ENCODE data around the gene RBAK.
A peak's percentile ranks its signal among the peaks of the same experiment; 100 is the strongest.

RBAK gene

DNA sequence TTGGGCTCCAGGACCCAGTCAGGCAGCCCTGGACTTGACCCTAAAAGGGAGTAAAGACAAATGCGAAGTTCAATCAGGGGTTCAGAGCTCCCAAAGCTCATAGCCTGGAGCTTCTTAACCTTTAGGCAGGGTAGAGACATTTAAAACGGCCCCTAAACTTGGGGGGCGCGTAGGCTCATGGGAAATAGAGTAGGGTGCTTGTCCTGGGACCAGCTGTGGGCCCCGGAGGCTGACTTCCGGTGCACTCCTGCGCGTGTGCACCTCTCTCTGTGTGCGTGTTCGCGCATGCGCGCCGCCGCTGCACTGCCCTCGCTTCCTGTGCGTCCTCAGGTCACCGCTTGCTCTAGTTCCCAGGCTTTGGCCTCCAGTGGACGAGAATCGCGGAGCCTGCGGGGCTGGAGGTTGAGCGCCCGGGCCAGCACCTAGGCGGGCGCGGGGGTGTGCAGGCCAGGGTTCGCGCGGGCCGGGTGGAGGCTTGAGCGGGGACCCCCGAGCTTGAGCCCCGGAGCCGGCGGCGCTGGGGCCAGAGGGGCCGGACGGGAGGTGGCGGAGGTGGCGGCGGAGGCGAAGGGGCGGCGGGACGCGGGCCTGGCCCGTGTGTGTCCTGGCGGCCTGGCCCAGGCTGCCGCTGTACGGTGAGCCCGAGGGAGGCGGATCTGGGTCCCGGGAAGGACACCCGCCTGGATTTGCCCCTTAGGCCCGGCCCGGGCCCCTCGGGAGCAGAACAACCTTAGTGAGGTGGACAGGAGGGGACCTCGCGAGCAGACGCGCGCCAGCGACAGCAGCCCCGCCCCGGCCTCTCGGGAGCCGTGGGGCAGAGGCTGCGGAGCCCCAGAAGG, at the start of gene RBAK:
RBAK (plus strand) TSS at position 303 of the 839 bp plus-strand sequence. CDS start 2,217 bp downstream, outside the sequence.
- TF ChIP-seq, protein P1, sequence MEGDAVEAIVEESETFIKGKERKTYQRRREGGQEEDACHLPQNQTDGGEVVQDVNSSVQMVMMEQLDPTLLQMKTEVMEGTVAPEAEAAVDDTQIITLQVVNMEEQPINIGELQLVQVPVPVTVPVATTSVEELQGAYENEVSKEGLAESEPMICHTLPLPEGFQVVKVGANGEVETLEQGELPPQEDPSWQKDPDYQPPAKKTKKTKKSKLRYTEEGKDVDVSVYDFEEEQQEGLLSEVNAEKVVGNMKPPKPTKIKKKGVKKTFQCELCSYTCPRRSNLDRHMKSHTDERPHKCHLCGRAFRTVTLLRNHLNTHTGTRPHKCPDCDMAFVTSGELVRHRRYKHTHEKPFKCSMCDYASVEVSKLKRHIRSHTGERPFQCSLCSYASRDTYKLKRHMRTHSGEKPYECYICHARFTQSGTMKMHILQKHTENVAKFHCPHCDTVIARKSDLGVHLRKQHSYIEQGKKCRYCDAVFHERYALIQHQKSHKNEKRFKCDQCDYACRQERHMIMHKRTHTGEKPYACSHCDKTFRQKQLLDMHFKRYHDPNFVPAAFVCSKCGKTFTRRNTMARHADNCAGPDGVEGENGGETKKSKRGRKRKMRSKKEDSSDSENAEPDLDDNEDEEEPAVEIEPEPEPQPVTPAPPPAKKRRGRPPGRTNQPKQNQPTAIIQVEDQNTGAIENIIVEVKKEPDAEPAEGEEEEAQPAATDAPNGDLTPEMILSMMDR (IDR thresholded peaks at IDR 0.05; ENCODE audit: low read depth, low read length): no peak
- peak; percentile 96 to 98 for DNase-seq (ENCODE audit: low read depth in 2 of 2)
- H3K4me3 ChIP-seq (replicated peaks in 1 of 2; ENCODE audit: low read depth in 2 of 2, low read length in 2 of 2): peak within 1 kb of the TSS; percentile 75 to 76

DNA sequence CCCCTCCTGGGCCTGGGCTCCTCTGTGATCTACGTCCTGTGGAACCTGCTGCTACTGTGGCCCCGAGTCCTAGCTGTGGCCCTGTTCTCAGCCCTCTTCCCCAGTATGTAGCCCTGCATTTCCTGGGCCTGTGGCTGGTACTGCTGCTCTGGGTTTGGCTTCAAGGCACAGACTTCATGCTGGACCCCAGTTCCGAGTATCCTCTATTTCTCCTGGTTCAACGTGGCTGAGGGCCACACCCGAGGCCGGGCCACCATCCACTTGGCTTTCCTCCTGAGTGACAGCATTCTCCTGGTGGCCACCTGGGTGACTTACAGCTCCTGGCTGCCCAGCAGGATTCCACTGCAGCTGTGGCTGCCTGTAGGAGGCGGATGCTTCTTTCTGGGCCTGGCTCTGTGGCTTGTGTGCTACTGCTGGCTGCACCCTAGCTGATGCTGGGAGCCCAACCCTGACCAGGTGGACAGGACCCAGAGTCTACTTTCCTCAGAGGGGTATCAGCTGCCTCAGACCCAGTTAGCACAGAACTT, 48.9 kb upstream of the RBAK start:
- TF ChIP-seq, protein P1 (IDR thresholded peaks at IDR 0.05; ENCODE audit: low read depth, low read length): no peak
- no peak for DNase-seq (ENCODE audit: low read depth in 2 of 2)
- no peak overlapping the region for H3K4me3 ChIP-seq (replicated peaks in 1 of 2; ENCODE audit: low read depth in 2 of 2, low read length in 2 of 2)

DNA sequence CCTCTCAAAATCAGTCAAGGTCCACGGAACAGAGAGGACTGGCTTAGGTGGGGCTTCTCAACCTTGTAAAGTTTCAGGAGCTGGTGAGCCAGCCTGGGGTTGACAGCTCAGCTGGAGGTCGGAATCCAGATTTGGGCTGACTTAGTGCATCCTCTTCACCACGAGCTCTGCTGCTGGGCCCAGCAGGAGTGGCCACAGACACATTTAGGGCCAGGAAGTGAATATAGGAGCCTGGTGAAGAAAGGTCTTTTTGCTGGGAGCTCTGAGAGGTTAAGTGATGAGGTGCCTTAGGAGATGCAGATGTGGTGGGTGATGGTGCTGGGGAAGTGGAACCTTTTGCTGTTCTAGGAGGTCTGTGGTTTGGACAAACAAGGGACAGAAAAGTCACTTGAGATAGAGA, 47.4 kb upstream of the RBAK start:
- TF ChIP-seq, protein P1 (IDR thresholded peaks at IDR 0.05; ENCODE audit: low read depth, low read length): no peak
- no peak for DNase-seq (ENCODE audit: low read depth in 2 of 2)
- no peak overlapping the region for H3K4me3 ChIP-seq (replicated peaks in 1 of 2; ENCODE audit: low read depth in 2 of 2, low read length in 2 of 2)

DNA sequence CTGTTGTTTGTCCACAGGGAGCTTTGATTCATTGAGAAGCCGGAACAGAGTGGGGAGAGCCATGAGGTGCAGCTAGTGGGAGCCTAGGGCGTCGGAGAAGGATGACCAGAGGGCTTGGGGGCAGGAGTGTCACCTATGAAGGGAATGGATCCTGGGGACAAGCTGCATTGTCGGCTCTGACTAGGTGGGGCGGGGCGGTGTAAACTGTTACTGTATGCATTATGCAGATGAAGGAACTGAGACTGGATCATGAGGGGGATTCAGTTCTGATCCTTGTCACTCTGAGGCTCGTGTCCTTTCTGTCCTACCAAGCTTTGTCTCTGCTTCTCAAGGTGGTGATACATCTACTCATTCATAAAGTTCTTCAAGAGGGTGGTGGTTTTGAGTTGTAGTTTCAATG, 46.8 kb upstream of the RBAK start:
- TF ChIP-seq, protein P1 (IDR thresholded peaks at IDR 0.05; ENCODE audit: low read depth, low read length): no peak
- no peak for DNase-seq (ENCODE audit: low read depth in 2 of 2)
- no peak overlapping the region for H3K4me3 ChIP-seq (replicated peaks in 1 of 2; ENCODE audit: low read depth in 2 of 2, low read length in 2 of 2)

DNA sequence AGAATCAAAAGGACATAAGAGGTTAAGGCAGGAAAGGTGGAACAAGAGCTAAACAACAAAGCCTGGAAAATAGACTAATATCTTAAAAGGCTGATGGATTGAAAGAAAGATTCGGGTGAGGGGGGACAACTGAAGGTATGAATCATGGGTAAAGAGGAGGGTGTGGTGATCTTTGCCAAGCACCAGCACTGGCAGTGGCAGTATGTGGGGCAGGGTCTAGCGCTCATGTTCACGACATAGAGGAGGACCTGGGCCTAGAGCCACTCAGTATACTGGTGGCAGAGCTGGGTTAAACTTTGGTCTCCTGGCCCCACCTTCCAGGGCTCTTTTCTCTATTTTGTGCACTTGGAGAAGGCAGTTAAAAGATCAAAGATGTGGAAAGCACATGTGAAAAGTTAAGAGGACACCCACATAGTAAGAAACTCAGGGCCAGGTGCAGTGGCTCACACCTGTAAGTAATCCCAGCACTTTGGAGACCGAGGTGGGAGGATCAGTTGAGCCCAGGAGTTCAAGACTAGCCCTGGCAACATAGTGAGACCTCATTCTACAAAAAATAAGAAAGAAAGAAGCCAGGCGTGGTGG, 46.2 kb upstream of the RBAK start:
- no peak for DNase-seq (ENCODE audit: low read depth in 2 of 2)
- TF ChIP-seq, protein P1 (IDR thresholded peaks at IDR 0.05; ENCODE audit: low read depth, low read length): no peak
- H3K4me3 ChIP-seq (replicated peaks in 1 of 2; ENCODE audit: low read depth in 2 of 2, low read length in 2 of 2): no peak overlapping the region

DNA sequence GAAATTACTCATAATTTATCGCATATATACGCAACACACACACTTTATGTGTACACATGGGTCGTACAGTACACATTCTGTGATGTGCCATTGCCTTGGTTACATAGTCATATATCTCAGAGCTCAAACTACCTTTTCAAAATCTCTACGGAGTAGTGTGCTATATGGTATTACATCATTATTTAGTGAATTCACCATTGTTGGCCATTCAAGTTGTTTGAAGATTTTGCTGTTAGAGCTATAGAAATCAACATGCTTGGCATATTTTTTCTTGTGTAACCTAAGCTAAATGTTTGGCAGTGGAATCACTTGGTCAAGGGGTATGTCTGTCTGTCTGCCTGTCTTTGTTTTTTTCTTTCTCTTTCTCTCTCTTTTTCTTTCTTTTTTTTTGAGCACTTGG, 44.7 kb upstream of the RBAK start:
- no peak for DNase-seq (ENCODE audit: low read depth in 2 of 2)
- no peak overlapping the region for H3K4me3 ChIP-seq (replicated peaks in 1 of 2; ENCODE audit: low read depth in 2 of 2, low read length in 2 of 2)
- TF ChIP-seq, protein P1 (IDR thresholded peaks at IDR 0.05; ENCODE audit: low read depth, low read length): no peak

Measured in cardiac fibroblast (primary cell).